ENCODE measurements around the gene CEP85L. TPM values are rescaled to one million over a fixed set of nuclear protein-coding genes. Genes with fewer than 3 reads are reported as not detected.

CEP85L gene
- total and polyA plus RNA-seq, 10 of the 15 experiments (the other 5 are each of a cell fraction or from before 2014, with no cell fraction given), result 1.8 to 10.9 (median 7.1) TPM

GRCh38 chr6:118588626-118589025 is 62.8 kb downstream of the CEP85L start:
- in situ Hi-C loops (cut with MboI), result no loop called here
- no peak for DNase-seq (ENCODE audit: low read depth, low spot score)
- Histone ChIP-seq H3K4me1 (ENCODE audit: control insufficient read depth, insufficient read depth, low read length) (no peaks in the 10 kb centered on the region), H3K9ac (ENCODE audit: control insufficient read depth, insufficient read depth, low read length) (no peak overlapping the region), H3K4me2 (ENCODE audit: control insufficient read depth, insufficient read depth) (no peak overlapping the region), H3K27me3 (replicated peaks in 1 of 2; ENCODE audit: control insufficient read depth in 2 of 2, insufficient read depth in 2 of 2, low read length in 1 of 2) (no peaks in the 10 kb centered on the region), H3K79me2 (ENCODE audit: control insufficient read depth, insufficient read depth, low read length) (no peaks in the 10 kb centered on the region), H4K20me1 (ENCODE audit: control insufficient read depth, insufficient read depth) (no peaks in the 10 kb centered on the region), H3K36me3 (ENCODE audit: control insufficient read depth in 2 of 2, insufficient read depth in 2 of 2, low read length in 1 of 2) (no peaks in the 10 kb centered on the region), H3K4me3 (no peak overlapping the region), H2AFZ (ENCODE audit: control insufficient read depth, low read depth, low read length) (no peak overlapping the region), H3K27ac (ENCODE audit: control insufficient read depth, insufficient read depth) (no peak overlapping the region), H3K9me3 (replicated peaks; ENCODE audit: control insufficient read depth, insufficient read depth, low read length) (no peaks in the 10 kb centered on the region)
- RAD21 ChIA-PET (ENCODE audit: unreplicated experiment), result no interaction called here
- TF ChIP-seq TBL1XR1 (IDR thresholded peaks at IDR 0.05; ENCODE audit: low read depth, low read length), result no peak
- TF ChIP-seq CREM (IDR thresholded peaks at IDR 0.05; ENCODE audit: low read depth), result no peak
- TF ChIP-seq SUPT20H (IDR thresholded peaks at IDR 0.05; ENCODE audit: borderline replicate concordance, control insufficient read depth, low read depth, low read length), result no peak
- TF ChIP-seq NR2C1 (IDR thresholded peaks at IDR 0.05), result no peak
- no peak for TF ChIP-seq IKZF1 (conservative IDR thresholded peaks at IDR 0.05)
- no peak for TF ChIP-seq ZBTB11 (CRISPR knock-in tag; IDR thresholded peaks at IDR 0.05)
- TF ChIP-seq SUZ12 (IDR thresholded peaks at IDR 0.05; ENCODE audit: unreplicated experiment), result no peak
- no peak for TF ChIP-seq RAD51 (IDR thresholded peaks at IDR 0.05)
- CTCF ChIA-PET, result interaction anchor here (1.3 kb wide), 1 partner anchor 8 kb away, joined by 3 read pairs; no protein-coding TSS in a partner anchor
- POLR2A ChIA-PET, result no interaction called here
- WGBS (ENCODE audit: insufficient coverage, insufficient replicate concordance, low lambda C conversion rate, missing lambda C conversion rate), result 98% methylated on average over 5 of the region's 5 CpGs
- no peak for FAIRE-seq
- ATAC-seq, result no peak
- SMC1A ChIA-PET (ENCODE audit: uncharacterized antibody, unreplicated experiment), result no interaction called here
- intact Hi-C loops (cut with micrococcal nuclease; ENCODE audit: unreplicated experiment), result no loop called here
- BruUV-seq (replicated peaks), result no TSS peak

All from GM12878 (cell line).